Measurements from ENCODE around the gene ABCC1. TPM values are rescaled to one million over a fixed set of nuclear protein-coding genes. Genes with fewer than 3 reads are reported as not detected.

Gene ABCC1
- total RNA-seq, 1 experiment from 2014 or later: 25.0 TPM

- H3K4me1 ChIP-seq (ENCODE audit: insufficient read depth, low read length, poor library complexity, severe bottlenecking): no peaks in the 10 kb centered on the region
- H3K27me3 ChIP-seq (replicated peaks; ENCODE audit: insufficient read depth, low read depth, low read length, poor library complexity): no peaks in the 10 kb centered on the region
- intact Hi-C loops (cut with micrococcal nuclease; ENCODE audit: unreplicated experiment): no loop called here
- no peak overlapping the region for H3K4me3 ChIP-seq (ENCODE audit: low read depth, low read length, poor library complexity, severe bottlenecking)
- H3K9me3 ChIP-seq (ENCODE audit: low read depth, low read length, poor library complexity, severe bottlenecking): no peaks in the 10 kb centered on the region
- BruUV-seq (replicated peaks): no TSS peak
- DNase-seq (ENCODE audit: low spot score): no peak
- ChIA-PET CTCF (no interaction called here), POLR2A (ENCODE audit: low non-redundant PET) (no interaction called here)
- no peak overlapping the region for H3K27ac ChIP-seq (ENCODE audit: low read depth, low read length, poor library complexity, severe bottlenecking)
- TF ChIP-seq, protein P1, sequence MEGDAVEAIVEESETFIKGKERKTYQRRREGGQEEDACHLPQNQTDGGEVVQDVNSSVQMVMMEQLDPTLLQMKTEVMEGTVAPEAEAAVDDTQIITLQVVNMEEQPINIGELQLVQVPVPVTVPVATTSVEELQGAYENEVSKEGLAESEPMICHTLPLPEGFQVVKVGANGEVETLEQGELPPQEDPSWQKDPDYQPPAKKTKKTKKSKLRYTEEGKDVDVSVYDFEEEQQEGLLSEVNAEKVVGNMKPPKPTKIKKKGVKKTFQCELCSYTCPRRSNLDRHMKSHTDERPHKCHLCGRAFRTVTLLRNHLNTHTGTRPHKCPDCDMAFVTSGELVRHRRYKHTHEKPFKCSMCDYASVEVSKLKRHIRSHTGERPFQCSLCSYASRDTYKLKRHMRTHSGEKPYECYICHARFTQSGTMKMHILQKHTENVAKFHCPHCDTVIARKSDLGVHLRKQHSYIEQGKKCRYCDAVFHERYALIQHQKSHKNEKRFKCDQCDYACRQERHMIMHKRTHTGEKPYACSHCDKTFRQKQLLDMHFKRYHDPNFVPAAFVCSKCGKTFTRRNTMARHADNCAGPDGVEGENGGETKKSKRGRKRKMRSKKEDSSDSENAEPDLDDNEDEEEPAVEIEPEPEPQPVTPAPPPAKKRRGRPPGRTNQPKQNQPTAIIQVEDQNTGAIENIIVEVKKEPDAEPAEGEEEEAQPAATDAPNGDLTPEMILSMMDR (conservative IDR thresholded peaks at IDR 0.05; ENCODE audit: low read depth, low read length): no peak
- TF ChIP-seq EZH2 (IDR thresholded peaks at IDR 0.05; ENCODE audit: borderline replicate concordance, low read depth, low read length, poor library complexity, severe bottlenecking): no peak
- H3K36me3 ChIP-seq (ENCODE audit: insufficient read depth, low read length, poor library complexity, severe bottlenecking): peaks cover 7% of the 10 kb centered on the region
These were observed 88.1 kb downstream of the ABCC1 start for GRCh38 chr16:16037521-16037920.

DNA sequence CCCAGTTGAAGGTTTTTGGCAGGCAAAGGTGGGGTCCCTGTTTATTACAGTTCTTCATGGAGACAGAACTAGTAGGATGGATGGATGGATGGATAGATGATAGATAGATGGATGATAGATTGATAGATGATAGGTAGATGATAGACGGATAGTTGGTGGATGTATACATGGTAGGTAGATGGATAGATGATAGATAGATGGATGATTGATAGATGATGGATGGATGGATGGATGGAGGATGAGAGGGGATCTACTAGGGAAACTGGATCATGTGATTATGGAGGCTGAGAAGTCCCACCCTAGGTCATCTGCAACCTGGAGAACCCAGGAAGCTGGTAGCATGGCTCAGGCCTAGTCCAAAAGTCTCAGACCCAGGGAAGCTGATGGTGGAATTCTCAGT, 88.6 kb downstream of the ABCC1 start:
- Histone ChIP-seq H3K27ac (ENCODE audit: low read depth, low read length, poor library complexity, severe bottlenecking) (no peak overlapping the region), H3K9me3 (ENCODE audit: low read depth, low read length, poor library complexity, severe bottlenecking) (no peaks in the 10 kb centered on the region), H3K4me1 (ENCODE audit: insufficient read depth, low read length, poor library complexity, severe bottlenecking) (no peaks in the 10 kb centered on the region), H3K27me3 (replicated peaks; ENCODE audit: insufficient read depth, low read depth, low read length, poor library complexity) (no peaks in the 10 kb centered on the region), H3K4me3 (ENCODE audit: low read depth, low read length, poor library complexity, severe bottlenecking) (no peak overlapping the region), H3K36me3 (ENCODE audit: insufficient read depth, low read length, poor library complexity, severe bottlenecking) (peaks cover 7% of the 10 kb centered on the region)
- ChIA-PET CTCF (no interaction called here), POLR2A (ENCODE audit: low non-redundant PET) (no interaction called here)
- BruUV-seq (replicated peaks): no TSS peak
- intact Hi-C loops (cut with micrococcal nuclease; ENCODE audit: unreplicated experiment): no loop called here
- DNase-seq (ENCODE audit: low spot score): no peak
- TF ChIP-seq EZH2 (IDR thresholded peaks at IDR 0.05; ENCODE audit: borderline replicate concordance, low read depth, low read length, poor library complexity, severe bottlenecking): no peak
- TF ChIP-seq, protein P1 (conservative IDR thresholded peaks at IDR 0.05; ENCODE audit: low read depth, low read length): no peak

GRCh38 chr16:16038950-16039349, 89.5 kb downstream of the ABCC1 start:
- H3K36me3 ChIP-seq (ENCODE audit: insufficient read depth, low read length, poor library complexity, severe bottlenecking): peaks cover 7% of the 10 kb centered on the region
- no peak overlapping the region for H3K27ac ChIP-seq (ENCODE audit: low read depth, low read length, poor library complexity, severe bottlenecking)
- H3K27me3 ChIP-seq (replicated peaks; ENCODE audit: insufficient read depth, low read depth, low read length, poor library complexity): no peaks in the 10 kb centered on the region
- H3K4me3 ChIP-seq (ENCODE audit: low read depth, low read length, poor library complexity, severe bottlenecking): no peak overlapping the region
- no peaks in the 10 kb centered on the region for H3K9me3 ChIP-seq (ENCODE audit: low read depth, low read length, poor library complexity, severe bottlenecking)
- ChIA-PET CTCF (no interaction called here), POLR2A (ENCODE audit: low non-redundant PET) (no interaction called here)
- TF ChIP-seq, protein P1 (conservative IDR thresholded peaks at IDR 0.05; ENCODE audit: low read depth, low read length): no peak
- no peak for TF ChIP-seq EZH2 (IDR thresholded peaks at IDR 0.05; ENCODE audit: borderline replicate concordance, low read depth, low read length, poor library complexity, severe bottlenecking)
- BruUV-seq (replicated peaks): no TSS peak
- DNase-seq (ENCODE audit: low spot score): no peak
- H3K4me1 ChIP-seq (ENCODE audit: insufficient read depth, low read length, poor library complexity, severe bottlenecking): no peaks in the 10 kb centered on the region
- intact Hi-C loops (cut with micrococcal nuclease; ENCODE audit: unreplicated experiment): no loop called here
